ENCODE results near the gene TIMM17A.
"Not testable (repeated sequence)": the region's sequence is repeated elsewhere in the genome, so short reads cannot be mapped to it uniquely, and the experiment has no call there.

TIMM17A gene

DNA sequence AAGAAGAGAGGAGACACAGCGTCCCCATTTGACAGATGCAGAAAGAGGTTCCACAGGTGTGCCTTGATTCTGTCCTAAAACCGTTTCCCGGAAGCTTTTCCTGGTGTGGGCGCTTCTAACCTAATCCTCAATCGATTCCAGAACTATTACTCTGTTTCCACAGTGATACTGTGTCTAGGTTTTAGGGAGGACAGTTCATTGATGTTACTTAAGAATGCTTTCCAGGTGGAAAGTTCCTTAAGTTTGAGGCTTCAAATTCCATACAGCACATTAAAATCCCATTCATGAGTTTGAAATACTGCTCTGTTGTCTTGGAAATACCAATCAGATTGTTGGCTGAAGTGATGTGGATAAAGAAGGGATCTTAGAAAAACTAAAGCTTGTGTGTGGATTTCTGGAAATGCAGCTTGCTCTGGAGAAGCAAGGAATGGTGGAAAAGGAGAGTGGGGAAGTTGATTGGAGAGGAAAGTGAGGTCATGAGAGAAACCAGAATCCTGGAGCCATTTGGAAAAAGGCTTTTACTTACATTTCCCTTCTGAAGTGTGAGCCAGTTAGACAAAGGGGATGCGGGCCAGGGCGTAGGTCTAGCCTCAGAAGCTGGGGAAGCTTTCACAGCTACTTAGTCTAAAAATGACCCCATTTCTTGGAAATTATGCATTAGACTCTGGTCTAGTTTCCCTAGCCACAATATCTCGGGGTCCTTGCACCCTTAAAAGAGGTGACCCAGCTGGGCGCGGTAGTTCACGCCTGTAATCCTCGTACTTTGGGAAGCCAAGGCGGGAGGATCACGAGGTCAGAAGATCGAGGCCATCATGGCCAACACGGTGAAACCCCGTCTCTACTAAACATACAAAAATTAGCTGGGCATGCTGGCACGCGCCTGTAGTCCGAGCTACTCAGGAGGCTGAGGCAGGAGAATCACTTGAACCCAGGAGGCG lies 61.8 kb downstream of the TIMM17A start:
- no peak for DNase-seq

DNA sequence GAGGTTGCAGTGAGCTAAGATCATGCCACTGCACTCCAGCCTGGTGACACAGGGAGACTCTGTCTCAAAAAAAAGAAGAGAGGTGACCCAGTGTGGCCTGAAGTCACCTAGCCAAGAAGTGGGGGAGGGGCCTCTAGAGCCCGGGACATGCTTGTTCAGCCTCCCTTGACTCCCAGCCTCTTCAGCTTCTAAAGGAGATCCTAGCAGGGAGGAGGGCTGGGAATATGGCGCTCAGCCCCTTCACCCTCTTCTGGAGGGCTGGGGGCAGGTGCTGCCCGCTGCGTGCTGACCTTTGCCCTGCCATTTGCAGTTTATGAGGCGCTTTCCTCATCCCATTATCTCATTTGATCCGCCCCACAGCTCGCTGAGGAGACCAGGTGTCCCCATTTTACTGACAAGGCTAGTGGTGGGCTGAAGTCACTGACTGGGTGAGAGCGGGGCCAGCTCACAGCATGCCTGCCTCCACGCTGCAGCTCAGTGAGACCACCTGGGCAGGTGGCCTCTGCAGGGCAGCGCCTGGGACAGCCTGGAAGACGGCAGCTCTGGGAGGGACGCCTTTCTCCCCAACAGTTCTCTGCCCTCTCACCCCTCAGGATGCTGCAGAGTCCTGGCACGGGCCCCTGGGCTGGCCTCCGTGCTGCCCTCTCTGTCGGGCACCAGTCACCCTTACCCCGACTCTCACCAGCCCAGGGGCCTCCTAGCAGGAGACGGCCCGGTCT lies 62.6 kb downstream of the TIMM17A start:
- no peak for DNase-seq

GRCh38 chr1:202018468-202019234 lies 63.3 kb downstream of the TIMM17A start:
- no peak for DNase-seq

GRCh38 chr1:202019235-202019558 lies 63.9 kb downstream of the TIMM17A start:
- DNase-seq = not testable (repeated sequence)

All from stimulated activated naive CD4-positive, alpha-beta T cell (primary cell).